ENCODE data around the gene IQGAP3.
"Not testable (repeated sequence)": the region's sequence is repeated elsewhere in the genome, so short reads cannot be mapped to it uniquely, and the experiment has no call there.

The IQGAP3 gene

GRCh38 chr1:156553860-156554485, 18.4 kb downstream of the IQGAP3 start:
- Histone ChIP-seq H4K20me1 (no peaks in the 10 kb centered on the region), H3K27ac (peak overlapping the region; percentile 57 to 95 (median 93); a peak in 21 of 22 replicates), H3K4me3 (peak overlapping the region in 3 of 10 experiments; percentile 2 to 27 (median 10); a peak in 2 of 20 replicates), H3K27me3 (no peaks in the 10 kb centered on the region), H3K9me3 (replicated peaks in 1 of 11) (peaks cover 0 to 8% (median 0%) of the 10 kb centered on the region in 11 experiments; a peak in 2 of 22 replicates), H3K4me2 (peak overlapping the region; percentile 65 to 93 (median 79)), H3K9ac (peak overlapping the region in 10 of 11 experiments; percentile 6 to 80 (median 77); a peak in 18 of 22 replicates), H3K36me3 (peaks cover 0 to 64% (median 48%) of the 10 kb centered on the region in 11 experiments; a peak in 18 of 22 replicates), H3K4me1 (peaks cover 68 to 79% (median 75%) of the 10 kb centered on the region in 10 experiments)
- no peak for TF ChIP-seq Cebpa-rat (IDR thresholded peaks at IDR 0.05)

- Histone ChIP-seq H3K4me1 (peaks cover 68 to 88% (median 75%) of the 10 kb centered on the region in 10 experiments), H3K9ac (peak overlapping the region in 10 of 11 experiments; percentile 6 to 80 (median 78); a peak in 19 of 22 replicates), H3K36me3 (peaks cover 0 to 74% (median 58%) of the 10 kb centered on the region in 11 experiments; a peak in 18 of 22 replicates), H3K4me2 (peak overlapping the region; percentile 65 to 93 (median 79)), H3K27ac (peak overlapping the region; percentile 57 to 95 (median 93); a peak in 21 of 22 replicates)
- not testable (repeated sequence) for H3K27me3 ChIP-seq; H4K20me1 ChIP-seq; H3K4me3 ChIP-seq; H3K9me3 ChIP-seq (replicated peaks in 1 of 11)
- TF ChIP-seq Cebpa-rat (IDR thresholded peaks at IDR 0.05) = peak; percentile 66 to 99 (median 98)
Measured at GRCh38 chr1:156552937-156553336, 19.4 kb downstream of the IQGAP3 start.

GRCh38 chr1:156552518-156552917, 19.8 kb downstream of the IQGAP3 start:
- H3K27me3 ChIP-seq = no peaks in the 10 kb centered on the region
- H4K20me1 ChIP-seq = no peaks in the 10 kb centered on the region
- peaks cover 0 to 79% (median 62%) of the 10 kb centered on the region in 11 experiments; a peak in 18 of 22 replicates for H3K36me3 ChIP-seq
- TF ChIP-seq Cebpa-rat (IDR thresholded peaks at IDR 0.05) = no peak
- H3K4me3 ChIP-seq = peak overlapping the region in 2 of 10 experiments; percentile 10 to 21; a peak in 4 of 20 replicates
- peak overlapping the region; percentile 65 to 93 (median 79) for H3K4me2 ChIP-seq
- H3K9me3 ChIP-seq (replicated peaks in 1 of 11) = peaks cover 0 to 8% (median 0%) of the 10 kb centered on the region in 11 experiments; a peak in 2 of 22 replicates
- H3K9ac ChIP-seq = peak overlapping the region in 9 of 11 experiments; percentile 36 to 80 (median 77); a peak in 17 of 22 replicates
- peaks cover 68 to 90% (median 75%) of the 10 kb centered on the region in 10 experiments for H3K4me1 ChIP-seq
- H3K27ac ChIP-seq = peak overlapping the region; percentile 57 to 95 (median 93); a peak in 21 of 22 replicates

- H3K4me2 ChIP-seq = peak overlapping the region; percentile 65 to 93 (median 79)
- peaks cover 0 to 85% (median 69%) of the 10 kb centered on the region in 11 experiments; a peak in 18 of 22 replicates for H3K36me3 ChIP-seq
- H3K9me3 ChIP-seq (replicated peaks in 1 of 11) = peaks cover 0 to 8% (median 0%) of the 10 kb centered on the region in 11 experiments; a peak in 2 of 22 replicates
- peaks cover 68 to 90% (median 75%) of the 10 kb centered on the region in 10 experiments for H3K4me1 ChIP-seq
- H3K9ac ChIP-seq = peak overlapping the region in 9 of 11 experiments; percentile 36 to 80 (median 77); a peak in 16 of 22 replicates
- peak overlapping the region in 6 of 10 experiments; percentile 2 to 37 (median 15); a peak in 7 of 20 replicates for H3K4me3 ChIP-seq
- H3K27ac ChIP-seq = peak overlapping the region in 10 of 11 experiments; percentile 78 to 95 (median 94); a peak in 20 of 22 replicates
- H4K20me1 ChIP-seq = no peaks in the 10 kb centered on the region
- no peaks in the 10 kb centered on the region for H3K27me3 ChIP-seq
- peak in 2 of 11 experiments; percentile 17 to 41; a peak in 2 of 22 replicates for TF ChIP-seq Cebpa-rat (IDR thresholded peaks at IDR 0.05)
Measured at GRCh38 chr1:156551869-156552268, 20.5 kb downstream of the IQGAP3 start.

- H4K20me1 ChIP-seq = no peaks in the 10 kb centered on the region
- H3K4me3 ChIP-seq = peak overlapping the region in 5 of 10 experiments; percentile 2 to 37 (median 21); a peak in 6 of 20 replicates
- H3K4me2 ChIP-seq = peak overlapping the region; percentile 65 to 93 (median 79)
- peak overlapping the region in 10 of 11 experiments; percentile 78 to 95 (median 94); a peak in 20 of 22 replicates for H3K27ac ChIP-seq
- H3K36me3 ChIP-seq = peaks cover 0 to 87% (median 70%) of the 10 kb centered on the region in 11 experiments; a peak in 18 of 22 replicates
- peak in 2 of 11 experiments; percentile 35 to 42; a peak in 2 of 22 replicates for TF ChIP-seq Cebpa-rat (IDR thresholded peaks at IDR 0.05)
- no peaks in the 10 kb centered on the region for H3K27me3 ChIP-seq
- peaks cover 0 to 8% (median 0%) of the 10 kb centered on the region in 11 experiments; a peak in 2 of 22 replicates for H3K9me3 ChIP-seq (replicated peaks in 1 of 11)
- H3K4me1 ChIP-seq = peaks cover 64 to 84% (median 69%) of the 10 kb centered on the region in 10 experiments
- peak overlapping the region in 8 of 11 experiments; percentile 66 to 80 (median 78); a peak in 15 of 22 replicates for H3K9ac ChIP-seq
Measured at GRCh38 chr1:156551066-156551643, 21.2 kb downstream of the IQGAP3 start.

- peak overlapping the region in 10 of 11 experiments; percentile 23 to 80 (median 76); a peak in 16 of 22 replicates for H3K9ac ChIP-seq
- no peaks in the 10 kb centered on the region for H4K20me1 ChIP-seq
- no peak overlapping the region for H3K4me3 ChIP-seq
- H3K9me3 ChIP-seq (replicated peaks in 1 of 11) = peaks cover 0 to 8% (median 0%) of the 10 kb centered on the region in 11 experiments; a peak in 2 of 22 replicates
- no peak for TF ChIP-seq Cebpa-rat (IDR thresholded peaks at IDR 0.05)
- peak overlapping the region; percentile 65 to 93 (median 79); a peak in 18 of 22 replicates for H3K4me2 ChIP-seq
- H3K4me1 ChIP-seq = peaks cover 57 to 76% (median 62%) of the 10 kb centered on the region in 10 experiments
- peak overlapping the region in 10 of 11 experiments; percentile 8 to 95 (median 94); a peak in 17 of 22 replicates for H3K27ac ChIP-seq
- H3K36me3 ChIP-seq = peaks cover 0 to 87% (median 70%) of the 10 kb centered on the region in 11 experiments; a peak in 18 of 22 replicates
- H3K27me3 ChIP-seq = no peaks in the 10 kb centered on the region
Measured at GRCh38 chr1:156550346-156550745, 22.0 kb downstream of the IQGAP3 start.

GRCh38 chr1:156549831-156550230, 22.5 kb downstream of the IQGAP3 start:
- peak overlapping the region in 10 of 11 experiments; percentile 65 to 93 (median 79); a peak in 15 of 22 replicates for H3K4me2 ChIP-seq
- no peaks in the 10 kb centered on the region for H3K27me3 ChIP-seq
- H3K9ac ChIP-seq = peak overlapping the region in 10 of 11 experiments; percentile 23 to 80 (median 76); a peak in 14 of 22 replicates
- TF ChIP-seq Cebpa-rat (IDR thresholded peaks at IDR 0.05) = no peak
- H3K27ac ChIP-seq = peak overlapping the region in 9 of 11 experiments; percentile 79 to 95 (median 94); a peak in 18 of 22 replicates
- H3K9me3 ChIP-seq (replicated peaks in 1 of 11) = peaks cover 0 to 8% (median 0%) of the 10 kb centered on the region in 11 experiments; a peak in 2 of 22 replicates
- H3K4me1 ChIP-seq = peaks cover 53 to 72% (median 57%) of the 10 kb centered on the region in 10 experiments
- H3K4me3 ChIP-seq = no peak overlapping the region
- H3K36me3 ChIP-seq = peaks cover 0 to 86% (median 71%) of the 10 kb centered on the region in 11 experiments; a peak in 18 of 22 replicates
- no peaks in the 10 kb centered on the region for H4K20me1 ChIP-seq

- TF ChIP-seq Cebpa-rat (IDR thresholded peaks at IDR 0.05) = no peak
- peaks cover 0 to 8% (median 0%) of the 10 kb centered on the region in 11 experiments; a peak in 2 of 22 replicates for H3K9me3 ChIP-seq (replicated peaks in 1 of 11)
- peaks cover 0 to 86% (median 70%) of the 10 kb centered on the region in 11 experiments; a peak in 18 of 22 replicates for H3K36me3 ChIP-seq
- no peaks in the 10 kb centered on the region for H4K20me1 ChIP-seq
- no peaks in the 10 kb centered on the region for H3K27me3 ChIP-seq
- peaks cover 49 to 71% (median 55%) of the 10 kb centered on the region in 10 experiments for H3K4me1 ChIP-seq
- peak overlapping the region in 8 of 11 experiments; percentile 70 to 93 (median 80); a peak in 12 of 22 replicates for H3K4me2 ChIP-seq
- no peak overlapping the region for H3K4me3 ChIP-seq
- H3K27ac ChIP-seq = peak overlapping the region in 9 of 11 experiments; percentile 79 to 95 (median 94); a peak in 18 of 22 replicates
- H3K9ac ChIP-seq = peak overlapping the region in 7 of 11 experiments; percentile 33 to 80 (median 79); a peak in 8 of 22 replicates
Measured at GRCh38 chr1:156549390-156549789, 23.0 kb downstream of the IQGAP3 start.
